HepG2 (cell line): ENCODE measurements around the gene DNAL4. TPM values are rescaled to one million over a fixed set of nuclear protein-coding genes. Genes with fewer than 3 reads are reported as not detected.

Experiments used
- CBFB ChIP-seq: sonication (generic); formaldehyde crosslinking; IDR thresholded peaks from 2 replicates; pipeline ENCODE4 v1.4.0; 2020; ENCODE audit warnings: missing genetic modification reagents
- CEBPB ChIP-seq: IDR thresholded peaks from 2 replicates; pipeline ENCODE4 v1.6.1; 2011; ENCODE audit warnings: low read depth, low read length, improper control_type of control experiment, borderline replicate concordance
- CREB3 ChIP-seq: sonication (generic); formaldehyde crosslinking; IDR thresholded peaks from 2 replicates; pipeline ENCODE4 v1.5.0; 2020; ENCODE audit warnings: missing genetic modification reagents
- DNMT3B ChIP-seq: conservative IDR thresholded peaks from 2 replicates; pipeline ENCODE4 v1.6.1; 2016; ENCODE audit warnings: missing biosample characterization, control low read depth
- DR1 ChIP-seq: sonication (generic); formaldehyde crosslinking; IDR thresholded peaks from 2 replicates; pipeline ENCODE4 v1.8.0; 2021; ENCODE audit warnings: mild to moderate bottlenecking, missing genetic modification reagents, inconsistent platforms
- ELF1 ChIP-seq: sonication (generic); formaldehyde crosslinking; IDR thresholded peaks from 2 replicates; pipeline ENCODE4 v1.4.0; 2020; ENCODE audit warnings: missing genetic modification reagents
- IKZF4 ChIP-seq: sonication (generic); formaldehyde crosslinking; IDR thresholded peaks from 2 replicates; pipeline ENCODE4 v1.5.1; 2020; ENCODE audit warnings: borderline replicate concordance, mild to moderate bottlenecking, low read depth, missing genetic modification reagents; ENCODE audit errors: not compliant biosample characterization
- MATR3 ChIP-seq: sonication (generic); formaldehyde crosslinking; IDR thresholded peaks from 2 replicates; pipeline ENCODE4 v1.4.0; 2020; ENCODE audit warnings: missing genetic modification reagents
- MLXIP ChIP-seq: sonication (generic); formaldehyde crosslinking; IDR thresholded peaks from 2 replicates; pipeline ENCODE4 v1.9.0; 2021; ENCODE audit warnings: missing genetic modification reagents, borderline replicate concordance
- RBFOX2 ChIP-seq: fragments of 200-400 bp; formaldehyde crosslinking; IDR thresholded peaks from 2 replicates; pipeline ENCODE4 v1.6.1; 2017; ENCODE audit warnings: low read depth, mild to moderate bottlenecking, low read length
- SNAPC4 ChIP-seq: sonication (generic); formaldehyde crosslinking; IDR thresholded peaks from 2 replicates; pipeline ENCODE4 v1.4.0; 2020; ENCODE audit warnings: mild to moderate bottlenecking, missing genetic modification reagents
- TGIF2 ChIP-seq: IDR thresholded peaks from 2 replicates; pipeline ENCODE4 v1.6.1; 2016; ENCODE audit warnings: control low read depth, missing compliant biosample characterization
- ZBTB49 ChIP-seq: sonication (generic); formaldehyde crosslinking; IDR thresholded peaks from 2 replicates; pipeline ENCODE4 v1.4.0; 2020; ENCODE audit warnings: missing genetic modification reagents, borderline replicate concordance
- ZNF121 ChIP-seq: sonication (generic); formaldehyde crosslinking; IDR thresholded peaks from 2 replicates; pipeline ENCODE4 v1.5.0; 2020; ENCODE audit warnings: mild to moderate bottlenecking, missing genetic modification reagents
- ZNF143 ChIP-seq: sonication (generic); formaldehyde crosslinking; IDR thresholded peaks from 2 replicates; pipeline ENCODE4 v1.4.0; 2020; ENCODE audit warnings: missing genetic modification reagents
- ZNF160 ChIP-seq: sonication (generic); formaldehyde crosslinking; IDR thresholded peaks from 2 replicates; pipeline ENCODE4 v1.8.0; 2022; ENCODE audit warnings: mild to moderate bottlenecking, inconsistent platforms, missing genetic modification reagents
- ZNF354B ChIP-seq: sonication (generic); formaldehyde crosslinking; IDR thresholded peaks from 2 replicates; pipeline ENCODE4 v1.8.0; 2022; ENCODE audit warnings: mild to moderate bottlenecking, missing genetic modification reagents
- ZNF550 ChIP-seq: sonication (generic); formaldehyde crosslinking; IDR thresholded peaks from 2 replicates; pipeline ENCODE4 v1.4.0; 2020; ENCODE audit warnings: mild to moderate bottlenecking, missing genetic modification reagents, borderline replicate concordance
- ZNF790 ChIP-seq: sonication (generic); formaldehyde crosslinking; IDR thresholded peaks from 2 replicates; pipeline ENCODE4 v1.8.0; 2022; ENCODE audit warnings: missing genetic modification reagents, mild to moderate bottlenecking, borderline replicate concordance
- polyA plus RNA-seq, 8 experiments: library from polyadenylated mRNA; depleted of rRNA in 3 of 8; stranded (reverse) in 7 of 8; unstranded in 1 of 8; fragments of >200 nt; fragmentation: Illumina TruSeq in 4 of 8; extraction: Trizol in 4 of 8; gene quantifications; 2 replicates each; pipeline versions ENCODE4 v1.2.1 to v1.2.3, GENCODE V29; 2011 to 2016; ENCODE audit warnings: low read depth in 4 of 8, missing spikeins in 1 of 8, mixed read lengths in 1 of 8; ENCODE audit not compliant: insufficient read depth in 1 of 8
- total RNA-seq, 5 experiments: library from RNA; depleted of rRNA; stranded (reverse); fragments of >200 nt; fragmentation: Illumina TruSeq; extraction: Trizol; gene quantifications; 2 replicates each; pipeline ENCODE4 v1.2.3, GENCODE V29; 2016; ENCODE audit warnings: low read depth in 1 of 5

Gene DNAL4
- total and polyA plus RNA-seq, 2 of the 13 experiments (the other 11 are each of a cell fraction or from before 2014, with no cell fraction given), result 8.0 to 10.7 TPM

- TF ChIP-seq CBFB (no peak), CEBPB (peak; percentile 35; the same call in 1 of the 2 replicates), SNAPC4 (no peak), ZNF354B (no peak), ELF1 (no peak), TGIF2 (no peak), CREB3 (CRISPR knock-in tag) (no peak), ZBTB49 (CRISPR knock-in tag) (no peak), MATR3 (no peak), IKZF4 (no peak), DNMT3B (CRISPR knock-in tag) (no peak), ZNF160 (CRISPR knock-in tag) (no peak), MLXIP (no peak), ZNF121 (CRISPR knock-in tag) (no peak), ZNF550 (CRISPR knock-in tag) (0 out of 2 replicates have a peak, but pooled peaks have one; percentile 33), RBFOX2 (peak; percentile 83), DR1 (CRISPR knock-in tag) (no peak), ZNF790 (CRISPR knock-in tag) (no peak), ZNF143 (CRISPR knock-in tag) (no peak)
These were observed 37.9 kb downstream of the DNAL4 start, which contains the start of gene SUN2 (continued) for GRCh38 chr22:38755911-38756532.
